Mesodermal cell (in vitro differentiated cells): ENCODE results near the gene PKD1. TPM values are rescaled to one million over a fixed set of nuclear protein-coding genes. Genes with fewer than 3 reads are reported as not detected.
A peak's percentile ranks its signal among the peaks of the same experiment; 100 is the strongest.
"Not testable (repeated sequence)": the region's sequence is repeated elsewhere in the genome, so short reads cannot be mapped to it uniquely, and the experiment has no call there.

ENCODE experiments used
- H3K27ac ChIP-seq: 2 replicates; pipeline ENCODE4 v1.7.0; 2013; ENCODE audit warnings: mild to moderate bottlenecking, low read depth, low read length, moderate library complexity; ENCODE audit not compliant: severe bottlenecking
- H3K36me3 ChIP-seq: 2 replicates; pipeline ENCODE4 v1.7.1; 2013; ENCODE audit warnings: mild to moderate bottlenecking, low read length, moderate library complexity; ENCODE audit not compliant: control insufficient read depth, insufficient read depth
- H3K4me1 ChIP-seq: one replicate; pipeline ENCODE4 v1.7.1; 2013; ENCODE audit warnings: mild to moderate bottlenecking, low read length; ENCODE audit not compliant: insufficient read depth, control insufficient read depth, poor library complexity, severe bottlenecking
- H3K4me3 ChIP-seq: 2 replicates; pipeline ENCODE4 v1.7.0; 2013; ENCODE audit warnings: low read length, control low read depth, mild to moderate bottlenecking; ENCODE audit not compliant: insufficient read depth, poor library complexity, severe bottlenecking; ENCODE audit errors: extremely low read depth
- H3K9me3 ChIP-seq: 2 replicates; pipeline ENCODE4 v1.7.1; 2013; ENCODE audit warnings: mild to moderate bottlenecking, low read length, moderate library complexity; ENCODE audit not compliant: control insufficient read depth
- WGBS, 2 experiments: methylation state at CpG; one replicate each; pipeline ENCODE4 v1.1.5; 2013; ENCODE audit warnings: missing lambda C conversion rate in 2 of 2; ENCODE audit not compliant: insufficient coverage in 2 of 2; 5-methylcytosine and 5-hydroxymethylcytosine counted together
- polyA plus RNA-seq, 2 experiments: library from polyadenylated mRNA; stranded (reverse); fragments of 50-300 nt; gene quantifications; one replicate each; pipeline ENCODE4 v1.2.3, GENCODE V29; 2013

Gene PKD1
- polyA plus RNA-seq (2013, experiment 1 of 2) = 57.7 TPM
- polyA plus RNA-seq (2013, experiment 2 of 2) = 42.3 TPM

DNA sequence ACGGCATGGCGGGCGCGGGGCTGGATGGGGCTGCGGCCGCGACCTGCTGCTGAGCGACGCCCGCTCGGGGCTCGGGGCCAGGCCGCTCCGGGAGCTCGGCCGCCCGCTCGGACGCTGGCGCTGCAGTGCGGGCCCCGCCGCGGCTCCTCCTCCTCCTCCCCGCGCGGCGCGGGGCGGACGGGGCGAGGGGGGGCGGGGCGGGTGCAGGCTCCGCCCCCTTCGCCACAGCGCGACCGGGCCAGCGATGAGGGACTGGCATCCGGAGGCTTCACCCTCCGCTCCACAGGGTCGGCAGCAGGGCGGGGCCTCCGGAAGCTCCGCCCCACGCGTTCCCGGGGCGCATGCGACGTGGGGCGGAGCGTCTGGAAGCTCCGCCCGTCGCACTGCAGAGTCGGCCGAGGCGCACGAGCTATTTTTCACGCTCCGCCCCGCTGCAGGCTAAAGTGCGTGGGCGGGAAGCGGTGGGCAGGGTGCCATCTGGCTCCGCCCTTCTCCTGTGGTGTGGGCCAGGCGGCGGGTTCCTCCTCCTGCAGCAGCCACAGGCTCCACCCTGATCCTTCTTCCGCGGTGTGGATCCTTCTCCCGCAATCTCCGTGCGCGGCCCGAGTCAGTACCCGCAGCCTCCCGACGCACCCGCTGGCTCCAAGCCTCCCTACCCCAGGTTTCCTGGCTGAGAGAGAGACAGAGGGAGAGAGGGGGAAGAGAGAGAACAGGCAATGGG, at the start of gene PKD1:
TSS of gene PKD1 (minus strand) at position 129 of the 721 bp plus-strand sequence. CDS start 209 bp downstream, outside the sequence.
- H3K27ac ChIP-seq, H3K4me1 ChIP-seq, H3K36me3 ChIP-seq, H3K9me3 ChIP-seq: not testable (repeated sequence)
- WGBS, 2 experiments = 1 to 2% methylated on average over 7 to 30 of the region's 81 CpGs
- peak within 1 kb of the TSS; percentile 42 for H3K4me3 ChIP-seq

DNA sequence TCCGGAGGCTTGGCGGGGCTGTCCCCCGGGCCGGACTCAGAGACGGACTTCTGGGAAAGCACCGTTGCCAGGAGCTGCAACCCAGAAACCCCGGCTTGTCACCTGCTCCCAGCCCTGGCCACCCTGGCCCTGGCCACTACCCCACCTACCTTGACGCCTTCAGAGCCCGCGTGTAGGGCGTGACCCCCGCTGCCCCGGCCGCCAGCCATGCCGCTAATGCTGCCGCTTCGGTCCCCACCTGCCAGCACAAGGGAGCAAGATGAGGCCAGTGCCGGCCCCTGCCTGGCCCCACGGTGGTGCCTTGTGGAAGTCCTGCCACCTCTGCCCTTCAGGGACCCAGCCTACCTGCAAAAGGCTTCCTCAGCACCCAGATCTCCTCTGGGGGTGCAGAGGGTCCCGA, 49.3 kb upstream of the PKD1 start:
- 93 to 95% methylated on average over 20 of the region's 20 CpGs for WGBS, 2 experiments
- Histone ChIP-seq H3K36me3 (no peaks in the 10 kb centered on the region), H3K27ac (no peak overlapping the region), H3K4me3 (no peak overlapping the region), H3K9me3 (no peaks in the 10 kb centered on the region), H3K4me1 (no peaks in the 10 kb centered on the region)

DNA sequence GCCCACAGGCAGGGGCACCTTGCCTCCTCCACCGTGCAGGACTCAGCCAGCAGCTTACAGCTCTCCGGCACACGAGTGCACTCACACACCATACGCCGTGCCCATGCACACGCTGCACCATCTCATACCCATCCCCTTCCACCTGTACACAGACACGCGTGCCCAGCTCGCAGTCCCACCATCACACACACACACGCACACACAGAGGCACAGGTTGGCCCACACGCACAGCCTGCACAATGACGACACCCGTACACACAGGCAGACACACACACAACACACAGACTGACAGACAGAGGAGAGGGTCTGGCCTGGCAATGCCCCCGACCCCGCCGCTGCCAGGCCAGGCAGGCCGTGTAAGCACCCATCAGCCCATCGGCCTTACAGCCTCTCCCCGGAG, 48.6 kb upstream of the PKD1 start:
- WGBS, 2 experiments = 94 to 95% methylated on average over 15 to 16 of the region's 19 CpGs

GRCh38 chr16:2183671-2184070, 48.0 kb upstream of the PKD1 start:
- WGBS, 2 experiments = 96 to 97% methylated on average over 25 to 30 of the region's 30 CpGs
- Histone ChIP-seq H3K27ac (no peak overlapping the region), H3K4me1 (no peaks in the 10 kb centered on the region), H3K36me3 (no peaks in the 10 kb centered on the region), H3K4me3 (no peak overlapping the region), H3K9me3 (no peaks in the 10 kb centered on the region)

More for the DNA sequence above, 48.6 kb upstream of the PKD1 start:
- Histone ChIP-seq H3K4me1 (no peaks in the 10 kb centered on the region), H3K4me3 (no peak overlapping the region), H3K36me3 (no peaks in the 10 kb centered on the region), H3K9me3 (no peaks in the 10 kb centered on the region), H3K27ac (no peak overlapping the region)

DNA sequence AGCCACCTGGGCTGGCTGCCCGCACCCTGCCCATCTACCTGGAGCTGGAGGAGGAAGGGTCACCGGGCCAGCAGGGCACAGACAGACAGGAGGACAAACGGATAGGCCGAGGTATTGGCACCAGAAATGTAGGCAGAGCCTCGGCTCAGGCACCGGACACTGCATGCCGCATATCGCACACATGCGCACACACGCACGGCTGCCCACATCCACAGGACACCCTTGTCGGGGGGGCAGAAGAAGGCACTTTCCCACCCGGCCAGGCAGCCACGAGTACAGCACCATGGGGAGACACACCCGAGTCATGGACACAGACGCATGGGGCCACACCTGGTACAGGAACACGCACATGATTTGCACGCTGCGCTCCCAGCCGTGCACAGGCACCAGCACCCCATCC, 46.3 kb upstream of the PKD1 start:
- Histone ChIP-seq H3K4me1 (no peaks in the 10 kb centered on the region), H3K27ac (no peak overlapping the region), H3K36me3 (peaks cover 15% of the 10 kb centered on the region), H3K4me3 (no peak overlapping the region), H3K9me3 (no peaks in the 10 kb centered on the region)
- WGBS, 2 experiments = 93 to 97% methylated on average over 20 of the region's 20 CpGs

DNA sequence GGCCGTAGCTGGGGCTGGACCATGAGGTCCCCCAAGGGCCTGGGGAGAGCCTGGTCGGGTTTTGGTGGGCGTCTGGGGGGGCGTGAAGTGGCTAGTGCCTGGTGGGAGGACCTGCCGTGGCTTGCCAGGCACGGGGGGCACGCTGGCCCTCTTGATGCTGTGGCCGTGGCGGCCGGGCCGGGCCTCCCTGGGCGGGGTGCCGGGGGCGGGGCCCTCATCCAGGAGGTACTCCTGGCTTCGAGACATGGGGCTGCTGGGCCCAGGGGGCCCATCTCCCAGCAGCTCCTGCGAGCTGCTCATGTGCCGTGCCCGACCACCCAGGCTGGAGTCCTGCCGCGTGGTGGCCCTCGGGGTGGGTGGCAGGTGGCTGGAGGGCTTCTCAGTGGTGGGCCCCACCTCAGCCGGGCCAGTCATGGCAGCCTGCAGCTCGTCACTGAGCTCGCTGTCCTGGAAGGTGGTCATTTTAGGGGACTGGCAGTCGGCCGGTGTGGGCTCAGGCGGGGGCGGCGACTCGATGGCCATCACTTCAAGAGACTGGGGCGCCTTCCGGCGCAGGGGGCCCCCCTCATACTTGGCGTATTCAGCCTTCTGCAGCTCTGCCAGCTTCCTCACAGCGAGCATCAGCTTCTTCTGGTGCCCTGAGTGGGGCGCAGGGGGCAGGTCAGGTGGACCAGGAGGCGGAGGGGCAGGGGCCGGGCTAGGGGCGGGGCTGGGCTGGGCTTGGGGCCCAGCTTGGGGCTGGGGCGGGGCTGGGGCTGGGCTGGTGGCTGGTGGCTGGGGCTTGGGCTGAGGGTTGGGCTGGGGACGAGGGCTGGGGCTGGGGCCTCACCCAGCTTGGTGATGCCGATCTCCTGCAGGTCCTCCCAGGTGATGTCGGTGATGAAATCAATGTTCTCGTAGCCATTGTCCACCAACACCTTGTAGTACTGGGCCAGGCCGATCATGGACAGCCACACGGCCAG, 45.5 kb upstream of the PKD1 start:
- Histone ChIP-seq H3K9me3 (no peaks in the 10 kb centered on the region), H3K27ac (no peak overlapping the region), H3K4me3 (no peak overlapping the region), H3K4me1 (no peaks in the 10 kb centered on the region), H3K36me3 (peaks cover 17% of the 10 kb centered on the region)
- 92 to 93% methylated on average over 43 to 45 of the region's 46 CpGs for WGBS, 2 experiments

DNA sequence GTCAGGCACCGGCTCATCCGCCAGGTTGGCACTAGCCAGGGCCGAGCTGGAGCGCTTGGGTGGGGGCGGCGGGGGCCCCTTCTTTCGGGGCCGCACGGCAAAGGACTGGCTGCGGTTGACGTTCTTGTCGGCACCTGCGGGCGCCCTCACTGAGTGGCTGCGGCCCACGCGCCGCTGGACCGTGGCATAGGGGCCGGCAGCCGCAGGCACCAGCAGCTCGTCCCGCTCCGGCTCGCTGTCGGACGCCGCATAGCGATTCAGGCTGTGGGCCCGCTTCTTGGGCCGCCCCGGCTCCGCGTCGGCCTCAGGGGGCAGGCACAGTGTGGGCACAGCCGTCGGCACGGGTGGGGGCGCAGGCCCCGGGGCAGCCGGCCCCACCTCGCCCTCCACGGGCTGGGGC, 44.8 kb upstream of the PKD1 start:
- Histone ChIP-seq H3K4me1 (no peaks in the 10 kb centered on the region), H3K36me3 (peaks cover 23% of the 10 kb centered on the region), H3K27ac (no peak overlapping the region), H3K9me3 (no peaks in the 10 kb centered on the region), H3K4me3 (no peak overlapping the region)
- WGBS, 2 experiments = 96 to 98% methylated on average over 36 to 43 of the region's 43 CpGs

DNA sequence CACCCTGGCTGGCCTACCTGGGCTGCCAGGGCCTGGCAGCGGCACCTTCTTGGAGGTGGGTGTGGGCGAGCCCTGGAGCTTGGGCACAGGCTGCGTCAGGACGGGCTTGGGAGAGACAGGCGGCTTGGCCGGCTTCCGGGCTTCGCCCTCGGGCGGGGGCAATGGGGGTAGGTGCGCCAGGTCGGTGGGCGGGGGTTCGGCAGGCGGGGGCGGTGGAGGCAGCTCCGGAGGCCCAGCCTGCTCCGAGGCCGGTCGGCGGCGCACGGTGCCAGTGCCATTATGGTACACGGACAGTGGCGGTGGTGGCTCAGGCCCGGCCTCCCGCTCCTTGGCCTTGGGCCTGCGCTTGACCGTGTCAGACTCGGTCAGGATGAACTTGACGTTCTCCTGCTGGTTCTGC, 43.9 kb upstream of the PKD1 start:
- Histone ChIP-seq H3K36me3 (peaks cover 32% of the 10 kb centered on the region), H3K4me3 (no peak overlapping the region), H3K4me1 (no peaks in the 10 kb centered on the region), H3K9me3 (no peaks in the 10 kb centered on the region), H3K27ac (no peak overlapping the region)
- 95 to 97% methylated on average over 29 to 30 of the region's 31 CpGs for WGBS, 2 experiments

GRCh38 chr16:2179107-2179501, 43.4 kb upstream of the PKD1 start:
- peaks cover 36% of the 10 kb centered on the region for H3K36me3 ChIP-seq
- H3K4me1 ChIP-seq = no peaks in the 10 kb centered on the region
- no peak overlapping the region for H3K4me3 ChIP-seq
- no peak overlapping the region for H3K27ac ChIP-seq
- H3K9me3 ChIP-seq = no peaks in the 10 kb centered on the region
- 97 to 98% methylated on average over 38 to 39 of the region's 50 CpGs for WGBS, 2 experiments

DNA sequence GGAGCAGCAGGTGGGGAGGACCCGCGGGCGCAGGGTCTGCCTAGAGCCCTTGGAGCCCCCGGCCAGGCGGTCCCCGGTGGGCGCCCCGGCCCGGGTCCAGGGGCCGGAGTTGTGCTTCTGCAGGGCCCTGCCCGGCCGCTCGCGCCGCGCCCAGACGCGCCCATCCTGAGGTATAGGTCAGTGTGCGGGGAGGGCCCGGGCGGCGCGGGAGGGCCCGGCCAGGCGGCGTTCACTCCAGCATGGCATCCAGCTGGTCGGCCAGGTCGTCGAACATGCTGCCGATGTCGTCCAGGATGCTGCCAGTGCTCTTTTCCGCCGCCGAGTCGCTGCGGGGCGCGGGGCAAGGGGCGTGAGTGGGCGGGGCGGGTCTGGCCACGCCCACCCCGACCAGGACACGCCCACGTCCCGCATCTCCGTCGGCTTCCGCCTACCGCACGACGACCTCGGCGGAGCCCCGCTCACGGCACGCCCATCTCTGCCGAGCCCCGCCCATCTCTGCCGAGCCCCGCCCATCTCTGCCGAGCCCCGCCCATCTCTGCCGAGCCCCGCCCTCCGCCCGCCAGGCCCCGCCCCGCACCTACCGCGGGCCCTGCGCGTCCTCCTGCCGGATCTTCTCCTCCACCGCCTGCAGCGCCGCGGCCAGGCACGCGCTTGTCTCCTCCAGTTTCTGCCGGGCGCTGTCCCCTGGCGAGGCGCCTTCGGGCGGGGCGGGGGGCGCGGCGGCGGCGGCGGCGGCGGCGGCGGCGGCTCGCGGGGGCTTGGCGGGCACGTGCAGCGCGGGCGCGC, 42.8 kb upstream of the PKD1 start:
- H3K27ac ChIP-seq = no peak overlapping the region
- H3K9me3 ChIP-seq = no peaks in the 10 kb centered on the region
- 79 to 88% methylated on average over 61 to 82 of the region's 106 CpGs for WGBS, 2 experiments
- H3K4me1 ChIP-seq = no peaks in the 10 kb centered on the region
- peaks cover 40% of the 10 kb centered on the region for H3K36me3 ChIP-seq
- no peak overlapping the region for H3K4me3 ChIP-seq
